Mammary epithelial cell (primary cell): ENCODE measurements around the gene NTM.
"Not testable (repeated sequence)": the region's sequence is repeated elsewhere in the genome, so short reads cannot be mapped to it uniquely, and the experiment has no call there.

Source experiments
- EZH2 ChIP-seq: IDR thresholded peaks from 2 replicates; pipeline ENCODE4 v1.6.1; 2012; ENCODE audit warnings: low read length, inconsistent platforms, borderline replicate concordance
- TF ChIP-seq, protein P1 (sequence below), 2 donors: IDR thresholded peaks in 1 of 2; conservative IDR thresholded peaks in 1 of 2; 2 replicates each; pipeline ENCODE4 v1.5.1; 2011 to 2012; ENCODE audit warnings: inconsistent platforms in 2 of 2, low read length in 2 of 2, mild to moderate bottlenecking in 2 of 2, control low read depth in 1 of 2, low read depth in 1 of 2; ENCODE audit not compliant: insufficient read depth in 1 of 2; ENCODE audit errors: extremely low read depth in 1 of 2

- not testable (repeated sequence) for TF ChIP-seq EZH2
- TF ChIP-seq, protein P1, sequence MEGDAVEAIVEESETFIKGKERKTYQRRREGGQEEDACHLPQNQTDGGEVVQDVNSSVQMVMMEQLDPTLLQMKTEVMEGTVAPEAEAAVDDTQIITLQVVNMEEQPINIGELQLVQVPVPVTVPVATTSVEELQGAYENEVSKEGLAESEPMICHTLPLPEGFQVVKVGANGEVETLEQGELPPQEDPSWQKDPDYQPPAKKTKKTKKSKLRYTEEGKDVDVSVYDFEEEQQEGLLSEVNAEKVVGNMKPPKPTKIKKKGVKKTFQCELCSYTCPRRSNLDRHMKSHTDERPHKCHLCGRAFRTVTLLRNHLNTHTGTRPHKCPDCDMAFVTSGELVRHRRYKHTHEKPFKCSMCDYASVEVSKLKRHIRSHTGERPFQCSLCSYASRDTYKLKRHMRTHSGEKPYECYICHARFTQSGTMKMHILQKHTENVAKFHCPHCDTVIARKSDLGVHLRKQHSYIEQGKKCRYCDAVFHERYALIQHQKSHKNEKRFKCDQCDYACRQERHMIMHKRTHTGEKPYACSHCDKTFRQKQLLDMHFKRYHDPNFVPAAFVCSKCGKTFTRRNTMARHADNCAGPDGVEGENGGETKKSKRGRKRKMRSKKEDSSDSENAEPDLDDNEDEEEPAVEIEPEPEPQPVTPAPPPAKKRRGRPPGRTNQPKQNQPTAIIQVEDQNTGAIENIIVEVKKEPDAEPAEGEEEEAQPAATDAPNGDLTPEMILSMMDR (conservative IDR thresholded peaks at IDR 0.05 in 1 of 2, IDR thresholded peaks at IDR 0.05 in 1 of 2; ENCODE audit: extremely low read depth in 1 of 2, insufficient read depth in 1 of 2, low read depth in 1 of 2, low read length in 2 of 2): not testable (repeated sequence)
Observed at GRCh38 chr11:131497686-131498085, 127.3 kb downstream of the NTM start.
